Vagina (tissue), 2 donors: ENCODE measurements around the gene FOXO1. TPM values are rescaled to one million over a fixed set of nuclear protein-coding genes. Genes with fewer than 3 reads are reported as not detected.

Experiments used
- DNase-seq, 2 donors: peaks; one replicate each; pipeline ENCODE4 v3.0.0-alpha.2; 2017; ENCODE audit errors: extremely low spot score in 2 of 2
- H3K27ac ChIP-seq: fragments of 200-600 bp; sonication (generic); one replicate; pipeline ENCODE4 v1.5.1; 2019
- H3K27me3 ChIP-seq: fragments of 200-600 bp; sonication (generic); one replicate; pipeline ENCODE4 v1.5.1; 2019
- H3K36me3 ChIP-seq, 2 donors: fragments of 200-600 bp; sonication (generic); one replicate each; pipeline ENCODE4 v1.5.1; 2017 to 2019
- H3K4me1 ChIP-seq: fragments of 200-600 bp; sonication (generic); one replicate; pipeline ENCODE4 v1.5.1; 2019
- H3K4me3 ChIP-seq, 2 donors: fragments of 200-600 bp; sonication (generic); 1 replicate in 1 of 2; 2 replicates in 1 of 2; pipeline ENCODE4 v1.5.1; 2016 to 2019
- H3K9me3 ChIP-seq: fragments of 200-600 bp; sonication (generic); one replicate; pipeline ENCODE4 v1.5.1; 2019
- POLR2A ChIP-seq, 2 donors: fragments of 450-650 bp; IDR thresholded peaks; one replicate each; pipeline ENCODE4 v1.6.1; 2017; ENCODE audit warnings: antibody characterized with exemption in 2 of 2, mild to moderate bottlenecking in 2 of 2, moderate library complexity in 2 of 2
- POLR2AphosphoS5 ChIP-seq, 2 donors: sonication (generic); formaldehyde crosslinking; IDR thresholded peaks; one replicate each; pipeline ENCODE4 v1.9.0; 2017; ENCODE audit warnings: antibody characterized with exemption in 2 of 2, mild to moderate bottlenecking in 2 of 2, low read depth in 1 of 2; ENCODE audit not compliant: insufficient read depth in 1 of 2
- intact Hi-C: fragments of 100-400 bp; cut with DNase I; formaldehyde crosslinking; loops from one replicate; pipeline ENCODE4 v1.15.1; 2023
- total RNA-seq: library from RNA; depleted of rRNA; stranded (reverse); fragments of >200 nt; gene quantifications from one replicate; pipeline ENCODE4 v1.2.3, GENCODE V29; 2016
- TF ChIP-seq, protein P1 (sequence below), 3 experiments: fragments of 450-650 bp in 2 of 3; fragments of 200-600 bp in 1 of 3; sonication (generic) in 1 of 3; IDR thresholded peaks; one replicate each; pipeline ENCODE4 v1.5.1; 2017 to 2019; ENCODE audit warnings: antibody characterized with exemption in 3 of 3, mild to moderate bottlenecking in 2 of 3, moderate library complexity in 2 of 3

The FOXO1 gene
- total RNA-seq, 1 donor from 2014 or later, result 64.1 TPM

- H3K9me3 ChIP-seq, result no peaks in the 10 kb centered on the region
- no peak overlapping the region for H3K27ac ChIP-seq
- H3K4me1 ChIP-seq, result no peaks in the 10 kb centered on the region
- no peaks in the 10 kb centered on the region for H3K27me3 ChIP-seq
- no peak for DNase-seq
- intact Hi-C loops, result no loop called here
- TF ChIP-seq, protein P1, sequence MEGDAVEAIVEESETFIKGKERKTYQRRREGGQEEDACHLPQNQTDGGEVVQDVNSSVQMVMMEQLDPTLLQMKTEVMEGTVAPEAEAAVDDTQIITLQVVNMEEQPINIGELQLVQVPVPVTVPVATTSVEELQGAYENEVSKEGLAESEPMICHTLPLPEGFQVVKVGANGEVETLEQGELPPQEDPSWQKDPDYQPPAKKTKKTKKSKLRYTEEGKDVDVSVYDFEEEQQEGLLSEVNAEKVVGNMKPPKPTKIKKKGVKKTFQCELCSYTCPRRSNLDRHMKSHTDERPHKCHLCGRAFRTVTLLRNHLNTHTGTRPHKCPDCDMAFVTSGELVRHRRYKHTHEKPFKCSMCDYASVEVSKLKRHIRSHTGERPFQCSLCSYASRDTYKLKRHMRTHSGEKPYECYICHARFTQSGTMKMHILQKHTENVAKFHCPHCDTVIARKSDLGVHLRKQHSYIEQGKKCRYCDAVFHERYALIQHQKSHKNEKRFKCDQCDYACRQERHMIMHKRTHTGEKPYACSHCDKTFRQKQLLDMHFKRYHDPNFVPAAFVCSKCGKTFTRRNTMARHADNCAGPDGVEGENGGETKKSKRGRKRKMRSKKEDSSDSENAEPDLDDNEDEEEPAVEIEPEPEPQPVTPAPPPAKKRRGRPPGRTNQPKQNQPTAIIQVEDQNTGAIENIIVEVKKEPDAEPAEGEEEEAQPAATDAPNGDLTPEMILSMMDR (IDR thresholded peaks at IDR 0.05), result no peak
- TF ChIP-seq POLR2AphosphoS5 (IDR thresholded peaks at IDR 0.05; ENCODE audit: insufficient read depth in 1 of 2, low read depth in 1 of 2), result no peak
- no peak for TF ChIP-seq POLR2A (IDR thresholded peaks at IDR 0.05)
- H3K4me3 ChIP-seq, result no peak overlapping the region
- H3K36me3 ChIP-seq, result no peaks in the 10 kb centered on the region
Observed at GRCh38 chr13:40692946-40693345, 26.5 kb upstream of the FOXO1 start.

DNA sequence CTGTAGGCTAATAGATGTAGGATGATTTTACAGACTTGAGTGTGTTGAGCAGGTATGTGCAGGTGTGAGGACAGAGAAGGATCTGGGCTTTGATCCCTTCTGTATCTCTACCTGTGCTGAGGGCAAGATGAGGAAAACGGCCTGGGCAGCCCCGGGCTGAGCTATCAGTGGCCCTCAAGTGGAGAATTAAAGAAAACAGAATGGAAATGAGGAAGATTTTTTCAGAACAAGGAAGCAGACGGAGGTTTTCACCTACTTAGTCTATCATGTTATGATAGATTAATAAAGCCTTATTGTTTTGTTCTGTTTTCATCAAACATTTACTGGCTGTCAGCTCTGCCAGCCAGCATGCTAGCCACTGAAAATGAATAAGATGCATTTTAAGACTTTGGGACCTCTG lies 22.3 kb upstream of the FOXO1 start:
- Histone ChIP-seq H3K27me3 (no peaks in the 10 kb centered on the region), H3K9me3 (no peaks in the 10 kb centered on the region), H3K4me3 (no peak overlapping the region), H3K27ac (no peak overlapping the region), H3K4me1 (no peaks in the 10 kb centered on the region), H3K36me3 (no peaks in the 10 kb centered on the region)
- intact Hi-C loops, result loop anchor here (10.0 kb wide), 1 partner anchor 744 kb away; no protein-coding TSS in a partner anchor
- DNase-seq, result no peak
- TF ChIP-seq, protein P1 (IDR thresholded peaks at IDR 0.05), result no peak
- TF ChIP-seq POLR2A (IDR thresholded peaks at IDR 0.05) (no peak), POLR2AphosphoS5 (IDR thresholded peaks at IDR 0.05; ENCODE audit: insufficient read depth in 1 of 2, low read depth in 1 of 2) (no peak)

GRCh38 chr13:40682449-40683240 lies 16.2 kb upstream of the FOXO1 start:
- H3K4me1 ChIP-seq, result no peaks in the 10 kb centered on the region
- no peaks in the 10 kb centered on the region for H3K9me3 ChIP-seq
- TF ChIP-seq POLR2A (IDR thresholded peaks at IDR 0.05), result no peak
- TF ChIP-seq, protein P1 (IDR thresholded peaks at IDR 0.05), result peak; percentile 31 to 74 (median 63)
- no peak for DNase-seq
- no peak overlapping the region for H3K4me3 ChIP-seq
- no peaks in the 10 kb centered on the region for H3K36me3 ChIP-seq
- no peak overlapping the region for H3K27ac ChIP-seq
- no peaks in the 10 kb centered on the region for H3K27me3 ChIP-seq
- intact Hi-C loops, result loop anchor here (10.0 kb wide), 1 partner anchor 738 kb away; no protein-coding TSS in a partner anchor

GRCh38 chr13:40681341-40682146 lies 15.1 kb upstream of the FOXO1 start:
- Histone ChIP-seq H3K36me3 (no peaks in the 10 kb centered on the region), H3K27me3 (no peaks in the 10 kb centered on the region), H3K4me1 (no peaks in the 10 kb centered on the region), H3K4me3 (no peak overlapping the region), H3K9me3 (no peaks in the 10 kb centered on the region), H3K27ac (no peak overlapping the region)
- TF ChIP-seq, protein P1 (IDR thresholded peaks at IDR 0.05), result no peak
- TF ChIP-seq POLR2A (IDR thresholded peaks at IDR 0.05), result no peak
- no peak for TF ChIP-seq POLR2AphosphoS5 (IDR thresholded peaks at IDR 0.05; ENCODE audit: insufficient read depth in 1 of 2, low read depth in 1 of 2)
- intact Hi-C loops, result loop anchor here (10.0 kb wide), 1 partner anchor 737 kb away; no protein-coding TSS in a partner anchor
- no peak for DNase-seq
